GM21619 (cell line): ENCODE results near the gene NLGN4Y.

ENCODE experiments used
- ATAC-seq: cut with Tn5 transposase; IDR thresholded peaks from one replicate; pipeline ENCODE4 v1.9.1; 2021; ENCODE audit not compliant: unreplicated experiment

NLGN4Y gene

GRCh38 chrY:14524272-14525231 is at the start of gene NLGN4Y:
NLGN4Y (plus strand) TSS chrY:14524529; CDS start chrY:14622120, 97,591 bp downstream.
- peak; percentile 64 for ATAC-seq

- no peak for ATAC-seq
Observed at GRCh38 chrY:14485935-14486334, 38.4 kb upstream of the NLGN4Y start.

GRCh38 chrY:14490226-14490625 is 34.1 kb upstream of the NLGN4Y start:
- no peak for ATAC-seq

GRCh38 chrY:14498071-14498470 is 26.3 kb upstream of the NLGN4Y start:
- ATAC-seq, result no peak

- ATAC-seq, result no peak
Observed at GRCh38 chrY:14504592-14504991, 19.7 kb upstream of the NLGN4Y start.

GRCh38 chrY:14522379-14522950 is 1.9 kb upstream of the NLGN4Y start:
- ATAC-seq, result peak; percentile 38

GRCh38 chrY:14523491-14524271 is 648 bp upstream of the NLGN4Y start:
- no peak for ATAC-seq

- no peak for ATAC-seq
Observed at GRCh38 chrY:14525315-14525714, 986 bp downstream of the NLGN4Y start.

GRCh38 chrY:14528361-14528760 is 4.0 kb downstream of the NLGN4Y start:
- no peak for ATAC-seq

GRCh38 chrY:14536703-14537102 is 12.4 kb downstream of the NLGN4Y start:
- no peak for ATAC-seq

- ATAC-seq, result no peak
Observed at GRCh38 chrY:14543506-14543905, 19.2 kb downstream of the NLGN4Y start.

GRCh38 chrY:14581294-14581693 is 57.0 kb downstream of the NLGN4Y start:
- no peak for ATAC-seq

- no peak for ATAC-seq
Observed at GRCh38 chrY:14586725-14587124, 62.4 kb downstream of the NLGN4Y start.

GRCh38 chrY:14601372-14601771 is 77.0 kb downstream of the NLGN4Y start:
- ATAC-seq, result no peak

- ATAC-seq, result no peak
Observed at GRCh38 chrY:14617625-14618024, 93.3 kb downstream of the NLGN4Y start.

- no peak for ATAC-seq
Observed at GRCh38 chrY:14618513-14618912, 94.2 kb downstream of the NLGN4Y start.

- ATAC-seq, result no peak
Observed at GRCh38 chrY:14628208-14628607, 103.9 kb downstream of the NLGN4Y start.

GRCh38 chrY:14631676-14632075 is 107.3 kb downstream of the NLGN4Y start:
- no peak for ATAC-seq

- ATAC-seq, result no peak
Observed at GRCh38 chrY:14633718-14634117, 109.4 kb downstream of the NLGN4Y start.

- ATAC-seq, result no peak
Observed at GRCh38 chrY:14634954-14635353, 110.6 kb downstream of the NLGN4Y start.

GRCh38 chrY:14637551-14637950 is 113.2 kb downstream of the NLGN4Y start:
- no peak for ATAC-seq

- no peak for ATAC-seq
Observed at GRCh38 chrY:14641853-14642252, 117.5 kb downstream of the NLGN4Y start.
